Forelimb muscle (tissue), 1 donor: ENCODE results near the gene ZNF138. TPM values are rescaled to one million over a fixed set of nuclear protein-coding genes. Genes with fewer than 3 reads are reported as not detected.
"Not testable (repeated sequence)": the region's sequence is repeated elsewhere in the genome, so short reads cannot be mapped to it uniquely, and the experiment has no call there.

ENCODE experiments used
- DNase-seq: peaks from one replicate; pipeline ENCODE4 v3.0.0-alpha.2; 2013; ENCODE audit warnings: low read depth
- polyA plus RNA-seq: library from polyadenylated mRNA; unstranded; fragments of 120-200 nt; gene quantifications from one replicate; pipeline ENCODE4 v1.2.1, GENCODE V29; 2013; ENCODE audit not compliant: insufficient read length

ZNF138 gene
- polyA plus RNA-seq = 11.5 TPM

GRCh38 chr7:64794171-64794844 is at the start of gene ZNF138:
Gene ZNF138 (plus strand): TSS chr7:64794428. CDS start chr7:64794569, 141 bp downstream.
- peak; percentile 89 for DNase-seq

- DNase-seq = no peak
These were observed 49.5 kb upstream of the ZNF138 start for GRCh38 chr7:64744680-64745079.

GRCh38 chr7:64747802-64748201 is 46.4 kb upstream of the ZNF138 start:
- DNase-seq = no peak

GRCh38 chr7:64753032-64753431 is 41.2 kb upstream of the ZNF138 start:
- no peak for DNase-seq

- DNase-seq = no peak
These were observed 38.4 kb upstream of the ZNF138 start for GRCh38 chr7:64755865-64756264.

- no peak for DNase-seq
These were observed 36.1 kb upstream of the ZNF138 start for GRCh38 chr7:64758151-64758550.

- DNase-seq = no peak
These were observed 25.4 kb upstream of the ZNF138 start for GRCh38 chr7:64768824-64769223.

GRCh38 chr7:64774204-64774842 is 19.9 kb upstream of the ZNF138 start:
- no peak for DNase-seq

- DNase-seq = no peak
These were observed 18.9 kb upstream of the ZNF138 start for GRCh38 chr7:64775289-64775688.

- DNase-seq = not testable (repeated sequence)
These were observed 9.4 kb upstream of the ZNF138 start for GRCh38 chr7:64784842-64785241.

GRCh38 chr7:64787295-64787694 is 6.9 kb upstream of the ZNF138 start:
- DNase-seq = no peak

GRCh38 chr7:64789241-64789640 is 5.0 kb upstream of the ZNF138 start:
- DNase-seq = not testable (repeated sequence)

- DNase-seq = no peak
These were observed 997 bp upstream of the ZNF138 start for GRCh38 chr7:64793106-64793755.

GRCh38 chr7:64795176-64795575 is 948 bp downstream of the ZNF138 start:
- DNase-seq = no peak

GRCh38 chr7:64799169-64799568 is 4.9 kb downstream of the ZNF138 start:
- not testable (repeated sequence) for DNase-seq

- no peak for DNase-seq
These were observed 8.5 kb downstream of the ZNF138 start for GRCh38 chr7:64802699-64803098.

GRCh38 chr7:64807731-64808365 is 13.6 kb downstream of the ZNF138 start:
- DNase-seq = no peak

- no peak for DNase-seq
These were observed 17.5 kb downstream of the ZNF138 start for GRCh38 chr7:64811767-64812166.

- no peak for DNase-seq
These were observed 36.7 kb downstream of the ZNF138 start for GRCh38 chr7:64830926-64831325.

- DNase-seq = no peak
These were observed 37.9 kb downstream of the ZNF138 start for GRCh38 chr7:64832136-64832535.

- DNase-seq = no peak
These were observed 40.8 kb downstream of the ZNF138 start for GRCh38 chr7:64834989-64835388.

GRCh38 chr7:64835856-64836255 is 41.6 kb downstream of the ZNF138 start:
- DNase-seq = not testable (repeated sequence)
